BE2C (cell line): ENCODE results near the gene LILRB5.

Experiments
- DNase-seq: peaks from one replicate; pipeline ENCODE4 v3.0.0-alpha.2; 2020
- H3K27me3 ChIP-seq: fragments of 250-450 bp; sonication (Bioruptor Pico); 2 replicates; pipeline ENCODE4 v1.5.1; 2020; ENCODE audit warnings: mild to moderate bottlenecking
- H3K36me3 ChIP-seq: fragments of 250-450 bp; sonication (Bioruptor Pico); 2 replicates; pipeline ENCODE4 v1.5.1; 2020; ENCODE audit warnings: mild to moderate bottlenecking
- H3K4me1 ChIP-seq: fragments of 250-450 bp; sonication (Bioruptor Pico); 2 replicates; pipeline ENCODE4 v1.5.1; 2020
- H3K4me3 ChIP-seq: 2 replicates; pipeline ENCODE4 v1.5.1; 2011; ENCODE audit warnings: low read depth, low read length
- H3K9me3 ChIP-seq: fragments of 250-450 bp; sonication (Bioruptor Pico); 2 replicates; pipeline ENCODE4 v1.5.1; 2020
- TF ChIP-seq, protein P1 (sequence below): IDR thresholded peaks from 2 replicates; pipeline ENCODE4 v1.5.1; 2012; ENCODE audit warnings: mild to moderate bottlenecking, low read depth, low read length

LILRB5 gene

DNA sequence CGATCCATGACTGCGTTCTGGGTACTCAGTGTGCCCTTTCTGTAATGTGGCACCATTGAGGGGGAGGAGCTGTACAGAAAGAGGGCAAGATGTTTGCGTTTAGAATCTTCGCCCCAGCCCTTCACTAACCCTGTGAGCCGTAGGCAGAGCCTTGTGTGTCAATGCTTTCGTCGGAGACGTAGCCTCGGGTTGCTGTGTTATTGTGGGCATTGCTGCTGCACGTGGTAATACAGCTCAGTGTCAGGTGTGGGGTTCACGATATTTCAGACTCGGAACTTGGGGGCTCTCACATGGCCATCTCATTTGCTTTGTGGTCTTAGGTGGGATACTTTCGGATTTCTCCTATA is 50.3 kb downstream of the LILRB5 start:
- H3K4me3 ChIP-seq = no peak overlapping the region
- peaks cover 95% of the 10 kb centered on the region for H3K36me3 ChIP-seq
- H3K9me3 ChIP-seq = no peaks in the 10 kb centered on the region; the same call in 1 of the 2 replicates
- DNase-seq = no peak
- no peaks in the 10 kb centered on the region for H3K27me3 ChIP-seq
- TF ChIP-seq, protein P1, sequence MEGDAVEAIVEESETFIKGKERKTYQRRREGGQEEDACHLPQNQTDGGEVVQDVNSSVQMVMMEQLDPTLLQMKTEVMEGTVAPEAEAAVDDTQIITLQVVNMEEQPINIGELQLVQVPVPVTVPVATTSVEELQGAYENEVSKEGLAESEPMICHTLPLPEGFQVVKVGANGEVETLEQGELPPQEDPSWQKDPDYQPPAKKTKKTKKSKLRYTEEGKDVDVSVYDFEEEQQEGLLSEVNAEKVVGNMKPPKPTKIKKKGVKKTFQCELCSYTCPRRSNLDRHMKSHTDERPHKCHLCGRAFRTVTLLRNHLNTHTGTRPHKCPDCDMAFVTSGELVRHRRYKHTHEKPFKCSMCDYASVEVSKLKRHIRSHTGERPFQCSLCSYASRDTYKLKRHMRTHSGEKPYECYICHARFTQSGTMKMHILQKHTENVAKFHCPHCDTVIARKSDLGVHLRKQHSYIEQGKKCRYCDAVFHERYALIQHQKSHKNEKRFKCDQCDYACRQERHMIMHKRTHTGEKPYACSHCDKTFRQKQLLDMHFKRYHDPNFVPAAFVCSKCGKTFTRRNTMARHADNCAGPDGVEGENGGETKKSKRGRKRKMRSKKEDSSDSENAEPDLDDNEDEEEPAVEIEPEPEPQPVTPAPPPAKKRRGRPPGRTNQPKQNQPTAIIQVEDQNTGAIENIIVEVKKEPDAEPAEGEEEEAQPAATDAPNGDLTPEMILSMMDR = no peak
- H3K4me1 ChIP-seq = peaks cover 42% of the 10 kb centered on the region

DNA sequence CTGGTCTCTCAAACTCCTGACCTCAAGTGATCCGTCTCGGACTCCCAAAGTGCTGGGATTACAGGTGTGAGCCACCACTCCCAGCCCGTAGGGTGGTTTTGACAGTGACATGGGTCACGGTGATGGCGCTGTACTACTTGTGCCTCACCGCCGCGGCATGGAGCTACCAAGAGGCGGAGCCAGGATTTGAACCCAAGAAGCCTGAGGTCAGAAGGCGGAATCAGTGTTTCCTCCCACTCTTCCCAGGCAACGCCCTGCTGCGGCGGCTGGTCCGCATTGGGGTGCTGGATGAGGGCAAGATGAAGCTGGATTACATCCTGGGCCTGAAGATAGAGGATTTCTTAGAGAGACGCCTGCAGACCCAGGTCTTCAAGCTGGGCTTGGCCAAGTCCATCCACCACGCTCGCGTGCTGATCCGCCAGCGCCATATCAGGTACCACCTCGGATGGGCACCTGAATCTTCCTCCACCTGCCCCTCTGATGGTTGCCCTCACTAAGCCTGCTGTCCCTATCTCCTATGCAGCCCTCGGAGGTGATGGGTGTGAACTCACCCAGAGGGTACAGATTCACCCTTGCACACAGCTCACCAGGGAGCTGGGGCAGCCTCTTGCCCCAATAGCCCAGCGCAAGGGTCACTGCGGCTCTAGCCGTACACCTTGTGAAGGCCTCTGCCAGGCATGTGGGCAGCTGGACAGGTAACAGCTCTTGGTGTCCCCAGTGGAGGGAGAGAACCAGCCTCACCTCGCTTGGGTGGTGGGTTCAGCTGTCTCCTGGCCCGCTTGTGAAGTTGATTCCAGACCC is 50.8 kb downstream of the LILRB5 start:
- Histone ChIP-seq H3K36me3 (peaks cover 96% of the 10 kb centered on the region), H3K4me1 (peaks cover 42% of the 10 kb centered on the region), H3K4me3 (no peak overlapping the region), H3K27me3 (no peaks in the 10 kb centered on the region), H3K9me3 (no peaks in the 10 kb centered on the region; the same call in 1 of the 2 replicates)
- TF ChIP-seq, protein P1 = no peak
- DNase-seq = no peak

DNA sequence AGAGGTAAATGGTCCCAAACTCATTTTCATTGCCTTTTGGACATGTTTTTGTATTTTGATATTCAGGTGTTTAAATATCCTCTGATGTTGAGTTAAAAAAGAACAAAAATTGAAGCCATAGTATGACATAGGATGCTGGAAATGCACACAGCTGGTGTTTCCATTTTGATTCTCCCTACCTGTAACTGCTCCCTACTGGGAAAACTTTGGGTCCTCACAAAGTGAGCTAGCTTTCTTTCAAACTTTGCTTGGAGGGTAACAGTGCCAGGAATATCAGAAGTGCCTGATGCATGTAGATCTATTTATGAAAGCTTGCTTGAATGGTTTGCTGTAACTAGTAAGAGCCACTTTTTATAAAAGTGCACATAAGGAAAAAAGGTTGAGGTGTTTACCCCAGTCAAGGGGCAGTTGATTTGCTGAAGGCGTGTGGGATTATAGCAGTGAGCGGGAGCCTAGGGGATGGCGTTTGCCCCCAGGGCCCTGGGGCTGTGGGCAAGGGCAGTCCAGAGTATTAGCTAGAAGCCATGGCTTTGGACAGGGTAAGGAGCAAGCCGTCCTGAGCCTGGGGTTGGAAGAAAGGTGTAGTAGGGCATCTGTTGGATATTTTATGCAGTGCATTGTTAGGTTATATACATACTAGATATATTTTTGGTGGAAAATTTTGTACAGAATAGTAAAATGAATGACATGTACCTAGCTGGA is 52.2 kb downstream of the LILRB5 start:
- Histone ChIP-seq H3K9me3 (no peaks in the 10 kb centered on the region), H3K36me3 (peaks cover 91% of the 10 kb centered on the region), H3K27me3 (no peaks in the 10 kb centered on the region), H3K4me3 (0 out of 2 replicates have a peak overlapping the region, but pooled peaks have one; percentile 4), H3K4me1 (peaks cover 37% of the 10 kb centered on the region)
- TF ChIP-seq, protein P1 = no peak
- DNase-seq = no peak

DNA sequence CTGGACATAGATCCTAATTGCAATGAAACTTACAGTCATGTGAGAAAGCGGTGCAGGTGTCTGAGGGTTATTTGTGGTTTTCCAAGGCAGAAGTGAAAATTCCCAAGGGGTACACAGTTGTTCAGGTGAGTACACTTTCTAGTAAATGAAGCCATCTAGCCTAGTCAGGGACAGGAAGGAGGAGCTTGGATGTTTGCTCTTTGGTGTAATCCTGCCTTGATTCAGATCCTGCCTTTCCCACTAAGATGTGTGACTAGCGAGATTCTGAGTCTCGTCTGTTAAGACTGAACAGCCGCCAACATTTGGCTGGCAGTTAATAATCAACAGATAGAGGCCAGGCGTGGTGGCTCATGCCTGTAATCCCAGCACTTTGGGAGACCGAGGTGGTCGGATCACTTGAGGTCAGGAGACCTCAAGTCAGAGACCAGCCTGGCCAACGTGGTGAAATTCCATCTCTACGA is 53.9 kb downstream of the LILRB5 start:
- Histone ChIP-seq H3K4me3 (peak overlapping the region; percentile 92), H3K36me3 (peaks cover 74% of the 10 kb centered on the region), H3K9me3 (no peaks in the 10 kb centered on the region), H3K4me1 (peaks cover 20% of the 10 kb centered on the region), H3K27me3 (no peaks in the 10 kb centered on the region)
- TF ChIP-seq, protein P1 = no peak
- DNase-seq = no peak

DNA sequence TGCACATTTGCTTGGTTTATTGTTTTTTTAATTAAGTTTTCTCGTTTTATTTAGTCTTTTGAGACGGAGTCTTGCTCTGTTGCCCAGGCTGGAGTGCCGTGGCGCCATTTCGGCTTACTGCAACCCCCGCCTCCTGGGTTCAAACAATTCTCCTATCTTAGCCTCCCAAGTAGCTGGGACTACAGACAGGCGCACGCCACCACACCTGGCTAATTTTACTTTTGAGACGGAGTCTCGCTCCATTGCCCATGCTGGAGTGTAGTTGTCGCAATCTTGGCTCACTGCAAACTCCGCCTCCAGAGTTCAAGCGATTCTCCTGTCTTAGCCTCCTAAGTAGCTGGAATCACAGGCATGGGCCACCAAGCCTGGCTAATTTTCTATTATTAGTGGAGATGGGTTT is 55.1 kb downstream of the LILRB5 start:
- Histone ChIP-seq H3K9me3 (no peaks in the 10 kb centered on the region), H3K4me1 (peaks cover 10% of the 10 kb centered on the region), H3K27me3 (no peaks in the 10 kb centered on the region), H3K36me3 (peaks cover 62% of the 10 kb centered on the region), H3K4me3 (peak overlapping the region; percentile 92)
- no peak for DNase-seq
- TF ChIP-seq, protein P1 = no peak
